IPS DF 4.7 (cell line): ENCODE measurements around the gene APC2.
"Not testable (repeated sequence)": the region's sequence is repeated elsewhere in the genome, so short reads cannot be mapped to it uniquely, and the experiment has no call there.

Source experiments
- DNase-seq: peaks from one replicate; pipeline ENCODE4 v3.0.0-alpha.2; 2013; ENCODE audit warnings: low spot score; ENCODE audit errors: extremely low read depth

APC2 gene

GRCh38 chr19:1495051-1495798 is 45.3 kb downstream of the APC2 start:
- DNase-seq, result no peak

GRCh38 chr19:1495799-1496713 is 46.1 kb downstream of the APC2 start:
- DNase-seq, result no peak

- DNase-seq, result no peak
Measured at GRCh38 chr19:1496714-1497577, 47.0 kb downstream of the APC2 start.

- DNase-seq, result no peak
Measured at GRCh38 chr19:1497578-1498235, 47.8 kb downstream of the APC2 start.

GRCh38 chr19:1499231-1499630 is 49.3 kb downstream of the APC2 start:
- not testable (repeated sequence) for DNase-seq

GRCh38 chr19:1501200-1501595 is 51.3 kb downstream of the APC2 start:
- DNase-seq, result no peak

GRCh38 chr19:1502433-1503088 is 52.6 kb downstream of the APC2 start:
- no peak for DNase-seq

GRCh38 chr19:1503089-1503924 is 53.4 kb downstream of the APC2 start:
- no peak for DNase-seq

- no peak for DNase-seq
Measured at GRCh38 chr19:1503925-1504773, 54.2 kb downstream of the APC2 start.

- no peak for DNase-seq
Measured at GRCh38 chr19:1505012-1505411, 55.1 kb downstream of the APC2 start.

GRCh38 chr19:1505991-1506881 is 56.3 kb downstream of the APC2 start:
- DNase-seq, result no peak

- no peak for DNase-seq
Measured at GRCh38 chr19:1507192-1507660, 57.3 kb downstream of the APC2 start.

- DNase-seq, result peak; percentile 85
Measured at GRCh38 chr19:1507763-1508506, 58.0 kb downstream of the APC2 start.

GRCh38 chr19:1508507-1508856 is 58.6 kb downstream of the APC2 start:
- DNase-seq, result no peak

GRCh38 chr19:1509602-1510441 is 59.9 kb downstream of the APC2 start:
- no peak for DNase-seq

GRCh38 chr19:1510442-1510806 is 60.5 kb downstream of the APC2 start:
- no peak for DNase-seq
